Measurements from ENCODE around the gene NR6A1.

Gene NR6A1

GRCh38 chr9:124569942-124570341 lies 201.2 kb downstream of the NR6A1 start:
- Histone ChIP-seq H3K4me3 (ENCODE audit: insufficient read depth in 1 of 2, low read depth in 1 of 2, low read length in 2 of 2) (no peak overlapping the region), H3K27ac (ENCODE audit: low read length, poor library complexity, severe bottlenecking) (no peak overlapping the region), H3K9ac (ENCODE audit: low read length) (no peak overlapping the region), H3K23ac (ENCODE audit: low read length in 2 of 2) (no peak overlapping the region), H3K9me3 (ENCODE audit: control insufficient read depth, low read length) (no peaks in the 10 kb centered on the region), H2BK12ac (ENCODE audit: low read length in 2 of 2) (no peak overlapping the region), H2BK5ac (ENCODE audit: low read depth, low read length, poor library complexity, severe bottlenecking) (no peak overlapping the region), H3K4me2 (ENCODE audit: low read length, poor library complexity, severe bottlenecking) (no peak overlapping the region), H3K79me1 (replicated peaks; ENCODE audit: low read length, poor library complexity, severe bottlenecking) (peaks cover 1% of the 10 kb centered on the region), H4K91ac (ENCODE audit: low read length) (no peak overlapping the region), H3K14ac (ENCODE audit: low read length in 2 of 2) (no peak overlapping the region), H2BK120ac (ENCODE audit: low read depth, low read length) (no peak overlapping the region), H2AFZ (ENCODE audit: low read depth, low read length) (no peak overlapping the region), H3K4me1 (ENCODE audit: control insufficient read depth, insufficient read depth, low read depth, low read length) (no peaks in the 10 kb centered on the region), H3K18ac (ENCODE audit: low read depth in 1 of 2, low read length in 2 of 2) (no peak overlapping the region), H3K36me3 (ENCODE audit: control insufficient read depth in 1 of 2, insufficient read depth in 2 of 2, low read depth in 1 of 2, low read length in 2 of 2) (no peaks in the 10 kb centered on the region), H3K4ac (ENCODE audit: low read depth in 1 of 2, low read length in 2 of 2) (no peak overlapping the region), H2AK5ac (ENCODE audit: low read length, severe bottlenecking) (no peak overlapping the region), H2BK15ac (ENCODE audit: low read depth, poor library complexity, severe bottlenecking) (no peak overlapping the region), H3K27me3 (ENCODE audit: control insufficient read depth in 1 of 2, insufficient read depth in 1 of 2, low read length in 2 of 2) (no peaks in the 10 kb centered on the region), H4K8ac (ENCODE audit: low read length) (no peak overlapping the region)
- WGBS = 87% methylated on average over 2 of the region's 2 CpGs
- DNase-seq = no peak

- no peak overlapping the region for H3K4me3 ChIP-seq (ENCODE audit: insufficient read depth in 1 of 2, low read depth in 1 of 2, low read length in 2 of 2)
Measured at GRCh38 chr9:124567362-124567761, 203.7 kb downstream of the NR6A1 start.

GRCh38 chr9:124562328-124562727 lies 208.8 kb downstream of the NR6A1 start:
- DNase-seq = no peak
- Histone ChIP-seq H3K4me3 (ENCODE audit: insufficient read depth in 1 of 2, low read depth in 1 of 2, low read length in 2 of 2) (no peak overlapping the region), H2AK5ac (ENCODE audit: low read length, severe bottlenecking) (no peak overlapping the region), H3K27ac (ENCODE audit: low read length, poor library complexity, severe bottlenecking) (no peak overlapping the region), H3K14ac (ENCODE audit: low read length in 2 of 2) (no peak overlapping the region), H2AFZ (ENCODE audit: low read depth, low read length) (no peak overlapping the region), H2BK12ac (ENCODE audit: low read length in 2 of 2) (no peak overlapping the region), H3K36me3 (ENCODE audit: control insufficient read depth in 1 of 2, insufficient read depth in 2 of 2, low read depth in 1 of 2, low read length in 2 of 2) (no peaks in the 10 kb centered on the region), H3K4ac (ENCODE audit: low read depth in 1 of 2, low read length in 2 of 2) (no peak overlapping the region), H3K9me3 (ENCODE audit: control insufficient read depth, low read length) (no peaks in the 10 kb centered on the region), H4K8ac (ENCODE audit: low read length) (no peak overlapping the region), H2BK5ac (ENCODE audit: low read depth, low read length, poor library complexity, severe bottlenecking) (no peak overlapping the region), H4K91ac (ENCODE audit: low read length) (no peak overlapping the region), H3K27me3 (ENCODE audit: control insufficient read depth in 1 of 2, insufficient read depth in 1 of 2, low read length in 2 of 2) (no peaks in the 10 kb centered on the region), H2BK15ac (ENCODE audit: low read depth, poor library complexity, severe bottlenecking) (no peak overlapping the region), H3K4me1 (ENCODE audit: control insufficient read depth, insufficient read depth, low read depth, low read length) (peaks cover 6% of the 10 kb centered on the region), H3K18ac (ENCODE audit: low read depth in 1 of 2, low read length in 2 of 2) (no peak overlapping the region), H3K79me1 (replicated peaks; ENCODE audit: low read length, poor library complexity, severe bottlenecking) (peaks cover 3% of the 10 kb centered on the region), H3K23ac (ENCODE audit: low read length in 2 of 2) (no peak overlapping the region), H3K4me2 (ENCODE audit: low read length, poor library complexity, severe bottlenecking) (no peak overlapping the region), H2BK120ac (ENCODE audit: low read depth, low read length) (no peak overlapping the region), H3K9ac (ENCODE audit: low read length) (no peak overlapping the region)
- 76% methylated on average over 2 of the region's 6 CpGs for whole genome bisulfite sequencing

More at GRCh38 chr9:124567362-124567761, 203.7 kb downstream of the NR6A1 start:
- H2AK5ac ChIP-seq (ENCODE audit: low read length, severe bottlenecking) = no peak overlapping the region
- no peak overlapping the region for H3K23ac ChIP-seq (ENCODE audit: low read length in 2 of 2)
- H3K27ac ChIP-seq (ENCODE audit: low read length, poor library complexity, severe bottlenecking) = no peak overlapping the region
- H2AFZ ChIP-seq (ENCODE audit: low read depth, low read length) = no peak overlapping the region
- no peaks in the 10 kb centered on the region for H3K27me3 ChIP-seq (ENCODE audit: control insufficient read depth in 1 of 2, insufficient read depth in 1 of 2, low read length in 2 of 2)
- H3K4me2 ChIP-seq (ENCODE audit: low read length, poor library complexity, severe bottlenecking) = no peak overlapping the region
- H3K36me3 ChIP-seq (ENCODE audit: control insufficient read depth in 1 of 2, insufficient read depth in 2 of 2, low read depth in 1 of 2, low read length in 2 of 2) = no peaks in the 10 kb centered on the region
- H3K4me1 ChIP-seq (ENCODE audit: control insufficient read depth, insufficient read depth, low read depth, low read length) = peaks cover under 1% of the 10 kb centered on the region
- H2BK12ac ChIP-seq (ENCODE audit: low read length in 2 of 2) = no peak overlapping the region
- peaks cover 3% of the 10 kb centered on the region for H3K79me1 ChIP-seq (replicated peaks; ENCODE audit: low read length, poor library complexity, severe bottlenecking)
- no peak overlapping the region for H3K9ac ChIP-seq (ENCODE audit: low read length)
- no peak overlapping the region for H3K4ac ChIP-seq (ENCODE audit: low read depth in 1 of 2, low read length in 2 of 2)
- H4K91ac ChIP-seq (ENCODE audit: low read length) = no peak overlapping the region
- no peak overlapping the region for H4K8ac ChIP-seq (ENCODE audit: low read length)
- no peak overlapping the region for H3K18ac ChIP-seq (ENCODE audit: low read depth in 1 of 2, low read length in 2 of 2)
- WGBS = 91% methylated on average over 4 of the region's 4 CpGs
- H2BK5ac ChIP-seq (ENCODE audit: low read depth, low read length, poor library complexity, severe bottlenecking) = no peak overlapping the region
- H3K9me3 ChIP-seq (ENCODE audit: control insufficient read depth, low read length) = no peaks in the 10 kb centered on the region
- no peak overlapping the region for H2BK120ac ChIP-seq (ENCODE audit: low read depth, low read length)
- no peak overlapping the region for H2BK15ac ChIP-seq (ENCODE audit: low read depth, poor library complexity, severe bottlenecking)
- no peak for DNase-seq
- no peak overlapping the region for H3K14ac ChIP-seq (ENCODE audit: low read length in 2 of 2)

- H3K14ac ChIP-seq (ENCODE audit: low read length in 2 of 2) = no peak overlapping the region
- peak; percentile 64 for DNase-seq
- H2BK120ac ChIP-seq (ENCODE audit: low read depth, low read length) = no peak overlapping the region
- no peaks in the 10 kb centered on the region for H3K36me3 ChIP-seq (ENCODE audit: control insufficient read depth in 1 of 2, insufficient read depth in 2 of 2, low read depth in 1 of 2, low read length in 2 of 2)
- H3K4me1 ChIP-seq (ENCODE audit: control insufficient read depth, insufficient read depth, low read depth, low read length) = peaks cover 6% of the 10 kb centered on the region
- H3K27me3 ChIP-seq (ENCODE audit: control insufficient read depth in 1 of 2, insufficient read depth in 1 of 2, low read length in 2 of 2) = no peaks in the 10 kb centered on the region
- H2BK12ac ChIP-seq (ENCODE audit: low read length in 2 of 2) = no peak overlapping the region
- H3K9me3 ChIP-seq (ENCODE audit: control insufficient read depth, low read length) = no peaks in the 10 kb centered on the region
- H3K4me3 ChIP-seq (ENCODE audit: insufficient read depth in 1 of 2, low read depth in 1 of 2, low read length in 2 of 2) = no peak overlapping the region
- no peak overlapping the region for H3K9ac ChIP-seq (ENCODE audit: low read length)
- H2AFZ ChIP-seq (ENCODE audit: low read depth, low read length) = no peak overlapping the region
- H3K23ac ChIP-seq (ENCODE audit: low read length in 2 of 2) = no peak overlapping the region
- no peak overlapping the region for H4K91ac ChIP-seq (ENCODE audit: low read length)
- H2AK5ac ChIP-seq (ENCODE audit: low read length, severe bottlenecking) = no peak overlapping the region
- H3K79me1 ChIP-seq (replicated peaks; ENCODE audit: low read length, poor library complexity, severe bottlenecking) = peaks cover 3% of the 10 kb centered on the region
- no peak overlapping the region for H4K8ac ChIP-seq (ENCODE audit: low read length)
- H3K27ac ChIP-seq (ENCODE audit: low read length, poor library complexity, severe bottlenecking) = peak overlapping the region; percentile 62
- H3K18ac ChIP-seq (ENCODE audit: low read depth in 1 of 2, low read length in 2 of 2) = no peak overlapping the region
- H2BK15ac ChIP-seq (ENCODE audit: low read depth, poor library complexity, severe bottlenecking) = no peak overlapping the region
- no peak overlapping the region for H3K4ac ChIP-seq (ENCODE audit: low read depth in 1 of 2, low read length in 2 of 2)
- 1% methylated on average over 2 of the region's 2 CpGs for WGBS
- no peak overlapping the region for H3K4me2 ChIP-seq (ENCODE audit: low read length, poor library complexity, severe bottlenecking)
- H2BK5ac ChIP-seq (ENCODE audit: low read depth, low read length, poor library complexity, severe bottlenecking) = no peak overlapping the region
Measured at GRCh38 chr9:124559871-124560270, 211.2 kb downstream of the NR6A1 start.
